Endometrial microvascular endothelial cells (primary cell): ENCODE measurements around the gene C1QTNF9. TPM values are rescaled to one million over a fixed set of nuclear protein-coding genes. Genes with fewer than 3 reads are reported as not detected.
"Not testable (repeated sequence)": the region's sequence is repeated elsewhere in the genome, so short reads cannot be mapped to it uniquely, and the experiment has no call there.

Experiments
- in situ Hi-C: cut with HindIII; loops from 2 replicates; pipeline ENCODE4 v1.10.0; 2017; ENCODE audit warnings: low sequenced_read_pairs, low pct_unique_long_range_greater_than_20kb; ENCODE audit errors: inconsistent ontology term
- total RNA-seq: library from RNA; depleted of rRNA; stranded (reverse); fragments of >200 nt; gene quantifications from one replicate; pipeline ENCODE4 v1.2.3, GENCODE V29; 2015; ENCODE audit errors: inconsistent ontology term

C1QTNF9 gene
- total RNA-seq, 1 donor from 2014 or later = not detected

DNA sequence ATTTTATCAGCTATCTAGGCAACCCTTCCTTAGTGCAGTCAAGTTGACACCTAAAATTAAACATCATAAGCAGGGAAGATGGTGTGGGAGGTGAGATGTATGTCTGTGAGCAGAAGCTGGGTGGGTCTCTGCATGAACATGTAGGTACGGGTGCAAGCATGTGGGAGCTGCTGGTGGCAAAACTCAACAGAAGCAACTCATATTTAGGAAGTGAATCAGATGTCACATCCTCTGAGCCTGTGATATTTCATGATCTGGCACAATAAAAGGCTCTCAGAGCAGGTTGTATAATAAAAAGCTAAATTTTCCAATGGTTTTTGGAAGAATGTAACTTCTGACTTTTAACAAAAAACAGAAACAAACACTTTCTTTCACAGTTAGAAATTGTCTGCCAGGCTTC is 44.4 kb downstream of the C1QTNF9 start:
- in situ Hi-C loops = no loop called here

DNA sequence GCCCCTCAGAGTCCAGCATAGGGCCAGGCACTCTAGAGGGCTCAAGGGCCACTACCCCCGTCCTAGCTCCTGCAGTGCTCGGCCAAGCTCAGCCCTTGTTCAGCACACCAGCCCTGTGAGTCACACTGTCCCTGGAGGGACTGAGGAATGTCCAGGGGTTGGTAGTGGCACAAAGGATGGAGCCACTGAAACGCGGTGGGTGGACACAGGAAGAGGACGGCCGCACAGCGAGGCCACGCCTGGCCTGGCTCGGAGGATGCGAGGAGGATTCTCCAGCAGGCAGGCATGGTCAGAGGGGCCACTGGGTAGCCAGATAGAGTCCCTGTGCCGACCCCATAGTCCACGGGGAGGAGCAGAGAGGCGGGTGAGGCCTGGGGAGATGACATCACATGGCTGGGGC is 45.7 kb downstream of the C1QTNF9 start:
- in situ Hi-C loops = no loop called here

DNA sequence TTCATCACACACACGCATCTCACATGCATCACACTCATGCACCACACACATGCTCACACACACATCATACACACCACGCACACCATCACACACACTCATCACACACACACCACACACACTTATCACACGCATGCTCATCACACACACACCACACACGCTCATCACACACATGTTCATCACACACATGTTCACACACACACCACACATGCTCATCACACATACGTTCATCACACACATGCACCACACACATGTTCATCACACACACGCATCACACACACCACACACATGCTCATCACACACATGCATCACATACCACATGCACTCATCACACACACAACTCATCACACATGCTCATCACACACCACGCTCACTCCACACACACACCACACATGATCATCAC is 46.9 kb downstream of the C1QTNF9 start:
- in situ Hi-C loops = no loop called here

DNA sequence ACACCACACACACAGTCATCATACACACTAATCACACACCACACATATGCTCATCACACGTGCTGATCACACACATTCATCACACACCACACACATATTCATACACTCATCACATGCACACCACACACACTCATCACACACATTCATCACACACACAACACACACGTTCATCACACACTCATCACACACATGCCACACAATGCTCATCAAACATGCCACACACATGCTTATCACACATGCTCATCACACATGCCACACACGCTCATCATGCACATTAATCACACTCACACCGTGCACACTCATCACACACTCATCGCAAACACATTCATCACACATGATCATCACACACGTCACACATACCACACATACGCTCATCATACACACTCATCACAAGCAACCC is 47.5 kb downstream of the C1QTNF9 start:
- in situ Hi-C loops = no loop called here

DNA sequence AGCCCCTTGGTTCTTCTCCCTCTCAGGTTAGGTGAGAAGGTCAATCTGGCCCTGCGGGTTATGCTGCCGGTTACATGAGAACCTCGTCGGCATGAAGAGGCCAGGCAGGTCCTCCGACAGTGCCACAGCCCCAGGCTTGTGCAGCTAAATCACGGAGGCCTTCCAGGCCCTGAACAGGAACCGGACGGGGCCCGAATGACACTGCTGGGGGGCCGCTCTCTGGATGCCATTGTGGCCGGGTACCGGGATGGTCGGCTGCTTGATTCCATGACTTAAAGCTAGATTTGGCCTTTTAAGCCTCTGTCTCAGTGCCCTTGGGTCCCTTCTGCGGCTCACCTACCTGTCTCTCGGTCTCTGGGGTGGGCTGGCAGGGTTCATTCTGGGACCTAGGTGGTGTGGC is 48.4 kb downstream of the C1QTNF9 start:
- in situ Hi-C loops = no loop called here

DNA sequence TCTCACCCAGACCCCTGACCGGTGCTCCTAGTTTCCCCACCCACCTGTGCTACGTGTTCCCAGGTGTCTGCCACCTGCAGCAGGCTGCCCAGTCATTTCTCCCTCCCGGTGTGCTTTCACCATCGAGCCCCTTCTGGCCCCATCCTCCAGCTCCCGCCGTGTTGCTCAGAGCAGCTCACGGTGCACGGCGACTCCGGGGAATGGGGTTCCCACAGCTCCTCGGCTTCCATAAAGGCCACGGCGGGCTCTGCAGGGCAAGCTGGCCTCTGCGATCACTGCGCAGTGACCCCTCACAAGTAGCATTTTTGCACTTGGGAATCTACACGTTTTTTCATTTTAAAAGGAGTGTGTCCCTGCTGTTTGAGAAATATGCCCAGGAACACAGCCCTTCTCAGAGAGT is 49.5 kb downstream of the C1QTNF9 start:
- in situ Hi-C loops = not testable (repeated sequence)

DNA sequence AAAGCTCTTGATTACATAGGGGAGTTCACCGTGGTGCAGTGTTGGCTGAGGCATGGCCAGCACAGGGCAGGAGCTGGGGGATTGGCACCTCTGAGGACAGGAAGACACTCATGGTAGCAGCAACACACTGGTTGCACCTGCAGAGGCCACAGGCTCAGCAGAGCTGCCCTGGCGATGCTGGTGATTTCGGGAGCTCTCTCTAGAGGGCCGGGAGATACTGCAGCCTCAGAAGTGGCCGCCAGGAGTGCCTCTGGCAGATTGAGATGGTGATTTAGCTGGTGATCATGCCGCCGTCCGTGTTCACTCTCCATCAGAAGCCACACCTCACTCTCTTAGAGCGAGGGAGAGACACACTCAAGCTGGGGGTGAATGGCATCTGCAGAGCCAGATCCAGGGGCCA is 49.9 kb downstream of the C1QTNF9 start:
- in situ Hi-C loops = not testable (repeated sequence)

DNA sequence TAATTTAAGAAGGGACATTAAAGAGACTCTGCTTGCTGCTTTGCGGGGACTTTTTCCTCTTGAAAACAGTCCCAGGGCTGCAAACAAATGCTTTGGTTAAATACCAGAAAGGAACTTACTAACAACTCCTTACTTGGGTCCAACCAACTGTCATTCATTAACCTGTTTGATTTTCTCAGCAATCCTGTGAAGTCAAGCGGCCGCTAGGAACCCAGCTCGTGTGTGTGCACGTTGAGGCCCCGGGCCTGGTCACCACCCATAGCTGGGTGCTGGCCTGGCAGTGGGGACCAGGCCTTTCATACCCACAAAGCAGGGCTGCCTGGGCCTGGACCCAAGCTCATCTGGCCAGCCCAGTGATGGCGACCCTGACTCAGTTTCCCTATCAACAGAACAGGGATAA is 50.7 kb downstream of the C1QTNF9 start:
- in situ Hi-C loops = no loop called here

DNA sequence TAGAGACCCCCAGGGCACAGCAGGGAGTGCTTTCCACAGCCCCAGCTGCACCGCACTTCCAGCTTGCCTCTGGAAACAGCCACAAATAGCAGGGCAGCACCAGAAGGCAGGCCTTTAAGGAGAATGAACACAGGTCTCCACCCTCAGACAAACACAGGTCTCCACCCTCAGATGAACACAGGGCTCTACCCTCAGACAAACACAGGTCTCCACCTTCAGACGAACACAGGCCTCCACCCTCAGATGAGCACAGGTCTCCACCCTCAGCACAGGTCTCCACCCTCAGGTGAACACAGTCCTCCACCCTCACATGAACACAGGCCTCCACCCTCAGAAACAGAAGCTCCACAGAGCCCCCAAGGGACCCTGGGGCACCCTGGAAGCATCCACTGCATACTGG is 51.7 kb downstream of the C1QTNF9 start:
- in situ Hi-C loops = no loop called here

DNA sequence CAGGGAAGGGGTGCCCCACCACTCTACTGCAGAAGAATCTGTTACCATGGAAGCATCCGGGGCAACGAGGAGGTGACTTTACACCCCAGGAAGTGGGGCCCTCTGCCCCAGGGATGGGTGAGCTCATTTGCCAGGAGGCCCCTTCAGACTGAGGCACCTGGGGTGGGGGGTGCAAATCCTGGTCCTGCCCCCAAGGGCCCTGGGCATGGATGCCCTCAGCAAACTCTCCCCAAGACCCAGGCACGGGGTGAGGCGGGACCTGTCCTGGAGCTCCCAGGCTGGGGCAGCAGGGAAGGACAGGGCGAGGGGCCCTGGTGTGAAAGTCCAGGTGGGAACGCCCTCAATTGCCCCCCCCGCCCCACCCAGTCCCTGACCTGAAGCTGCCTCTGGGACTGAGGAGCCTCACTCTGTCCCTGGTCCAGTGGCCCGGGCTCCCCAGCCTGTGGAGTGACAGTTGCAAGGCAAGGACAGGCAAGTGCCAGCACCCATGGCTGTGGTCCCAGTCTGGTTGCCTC is 52.5 kb downstream of the C1QTNF9 start:
- in situ Hi-C loops = no loop called here

DNA sequence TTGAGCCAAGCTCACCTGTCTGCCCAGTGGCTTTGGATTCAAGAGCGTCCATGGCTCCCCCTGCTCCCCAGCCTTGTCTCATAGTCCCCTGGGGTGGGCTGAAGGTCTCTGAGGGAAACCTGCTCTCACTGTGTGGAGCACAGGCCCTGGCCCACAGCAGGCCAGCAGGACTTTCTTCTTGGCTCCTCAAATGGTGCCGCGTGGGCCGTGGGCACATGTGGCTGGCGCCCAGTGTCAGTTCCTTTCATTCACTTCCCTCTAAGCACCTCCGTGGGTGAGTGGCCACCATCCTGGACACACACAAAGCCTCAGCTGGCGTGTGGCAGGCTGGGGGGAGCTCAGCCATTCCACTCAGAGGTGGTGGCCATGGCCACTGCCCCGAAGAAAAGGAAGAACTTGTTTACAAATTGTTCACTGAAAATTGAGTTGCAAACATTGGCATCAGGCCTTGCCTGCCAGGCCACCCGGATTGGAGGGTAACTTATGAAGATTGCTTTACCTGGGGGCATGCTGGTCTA is 53.1 kb downstream of the C1QTNF9 start:
- in situ Hi-C loops = no loop called here

DNA sequence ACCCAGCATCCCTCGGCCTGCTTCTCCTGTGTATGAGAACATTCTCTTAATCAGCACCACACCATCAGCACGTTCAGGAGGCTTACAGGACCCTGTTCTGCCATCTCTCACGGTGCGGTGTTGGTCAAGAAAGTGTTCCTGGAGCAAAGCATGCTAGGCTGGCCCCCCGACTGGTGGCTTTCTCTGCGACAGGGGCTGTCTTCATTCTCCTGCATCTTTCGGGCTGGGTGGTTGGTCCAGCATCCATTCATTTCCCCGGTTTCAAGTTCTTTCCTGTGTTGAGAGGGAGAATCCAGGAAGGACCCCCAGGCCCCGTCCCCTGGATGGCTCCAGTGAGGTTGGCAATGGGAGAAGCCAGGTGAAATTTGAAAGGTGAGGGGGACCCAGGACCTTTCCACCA is 55.8 kb downstream of the C1QTNF9 start:
- in situ Hi-C loops = no loop called here

DNA sequence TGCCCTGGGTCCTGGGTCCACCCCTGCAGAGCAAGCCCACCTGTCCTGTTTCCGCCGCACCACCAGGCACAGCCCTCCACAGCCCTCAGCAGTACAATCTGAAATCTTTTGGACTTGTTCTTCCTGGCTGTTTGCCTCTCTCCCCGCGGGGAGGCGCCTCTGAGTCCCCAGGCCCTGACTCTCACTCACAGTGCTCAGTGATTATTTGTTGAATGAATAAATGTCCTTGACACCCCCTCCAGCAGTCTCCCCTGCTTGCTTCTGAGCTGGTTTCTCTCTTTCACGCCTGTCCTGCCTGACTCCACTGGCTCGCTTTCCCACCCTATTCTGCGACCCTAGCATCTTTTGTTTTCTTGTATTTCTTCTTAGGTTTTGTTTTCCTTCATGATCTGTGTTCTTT is 56.9 kb downstream of the C1QTNF9 start:
- in situ Hi-C loops = not testable (repeated sequence)

DNA sequence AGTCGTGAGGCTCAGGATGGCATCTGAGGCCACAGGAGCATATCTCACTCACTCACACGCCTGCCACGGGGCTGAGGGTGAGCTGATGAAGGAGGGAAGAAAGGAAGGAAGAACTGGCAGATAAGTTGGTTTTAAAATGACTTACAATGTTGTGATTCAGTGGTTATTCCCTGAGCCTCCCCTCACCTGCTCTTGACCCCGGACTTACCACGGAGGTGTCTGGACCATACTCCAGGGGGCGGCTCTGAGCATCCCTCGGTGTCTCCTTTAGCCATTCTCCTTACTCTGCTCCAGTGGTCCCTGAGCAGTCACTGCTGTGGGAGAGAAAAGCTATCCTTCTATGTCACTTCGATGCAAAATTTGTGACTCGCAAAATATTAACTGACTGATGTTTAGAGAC is 61.9 kb downstream of the C1QTNF9 start:
- in situ Hi-C loops = not testable (repeated sequence)

Other genes with a start within 250 kb of the C1QTNF9 start
- gene SPATA13, start 148.9 kb upstream of the C1QTNF9 start, total RNA-seq = 9.3 TPM
- gene PARP4, start 203.2 kb downstream of the C1QTNF9 start, total RNA-seq = 103 TPM